HL-60 (cell line): ENCODE data around the gene WIPF2.
A peak's percentile ranks its signal among the peaks of the same experiment; 100 is the strongest.

Experiments
- DNase-seq, 2 experiments: peaks; one replicate each; pipeline ENCODE4 v3.0.0-alpha.2; 2010 to 2020; ENCODE audit warnings: low read depth in 1 of 2, low spot score in 1 of 2
- H3K27ac ChIP-seq: fragments of 250-450 bp; sonication (Bioruptor Pico); replicated peaks from 2 replicates; pipeline ENCODE4 v1.5.1; 2020; ENCODE audit warnings: mild to moderate bottlenecking, moderate library complexity
- H3K27me3 ChIP-seq: fragments of 250-450 bp; sonication (Bioruptor Pico); 2 replicates; pipeline ENCODE4 v1.5.1; 2021; ENCODE audit warnings: mild to moderate bottlenecking, moderate library complexity; ENCODE audit not compliant: insufficient read depth, poor library complexity, severe bottlenecking
- H3K4me3 ChIP-seq: replicated peaks from 2 replicates; pipeline ENCODE4 v1.5.1; 2011; ENCODE audit warnings: mild to moderate bottlenecking, control low read depth, low read length; ENCODE audit not compliant: insufficient read depth
- CTCF ChIP-seq: IDR thresholded peaks from one replicate; pipeline ENCODE4 v1.5.1; 2011; ENCODE audit warnings: low read length, control low read depth, inconsistent platforms; ENCODE audit not compliant: insufficient read depth
- GABPA ChIP-seq: IDR thresholded peaks from 2 replicates; pipeline ENCODE4 v1.6.1; 2012; ENCODE audit warnings: low read depth
- POLR2AphosphoS5 ChIP-seq: IDR thresholded peaks from 2 replicates; pipeline ENCODE4 v1.6.1; 2012; ENCODE audit warnings: low read depth
- REST ChIP-seq: IDR thresholded peaks from 2 replicates; pipeline ENCODE4 v1.6.1; 2012; ENCODE audit warnings: low read depth; ENCODE audit not compliant: insufficient replicate concordance
- SPI1 ChIP-seq: IDR thresholded peaks from 2 replicates; pipeline ENCODE4 v1.6.1; 2012; ENCODE audit warnings: low read depth, mild to moderate bottlenecking, borderline replicate concordance

Gene WIPF2

GRCh38 chr17:40286473-40286872 lies 67.4 kb downstream of the WIPF2 start:
- Histone ChIP-seq H3K27ac (no peak overlapping the region), H3K4me3 (no peak overlapping the region), H3K27me3 (no peaks in the 10 kb centered on the region)
- TF ChIP-seq REST (no peak), SPI1 (no peak), POLR2AphosphoS5 (no peak), CTCF (no peak), GABPA (no peak)
- no peak for DNase-seq

GRCh38 chr17:40287159-40287493 lies 68.0 kb downstream of the WIPF2 start:
- Histone ChIP-seq H3K27ac (no peak overlapping the region), H3K27me3 (no peaks in the 10 kb centered on the region), H3K4me3 (no peak overlapping the region)
- no peak for DNase-seq
- TF ChIP-seq GABPA (no peak), REST (no peak), CTCF (no peak), SPI1 (no peak), POLR2AphosphoS5 (no peak)

- no peaks in the 10 kb centered on the region for H3K27me3 ChIP-seq
- peak within 1 kb of the TSS; percentile 91 for H3K27ac ChIP-seq
- H3K4me3 ChIP-seq: peak within 1 kb of the TSS; percentile 88
- peak; percentile 96 to 100 for DNase-seq
- TF ChIP-seq SPI1 (no peak; the same call in 1 of the 2 replicates), CTCF (no peak), POLR2AphosphoS5 (peak; percentile 97), REST (peak; percentile 71), GABPA (no peak; the same call in 1 of the 2 replicates)
These were observed 68.6 kb downstream of the WIPF2 start, which contains the start of gene CDC6 for GRCh38 chr17:40287494-40288369. Gene CDC6 (plus strand): TSS chr17:40287879. CDS start chr17:40289421, 1,542 bp downstream.
